Transverse colon (tissue), 4 donors: ENCODE results near the gene WWOX. TPM values are rescaled to one million over a fixed set of nuclear protein-coding genes. Genes with fewer than 3 reads are reported as not detected.

Source experiments
- DNase-seq: peaks from one replicate; pipeline ENCODE4 v3.0.0-alpha.2; 2019
- H3K27ac ChIP-seq, 4 donors: fragments of 200-600 bp; sonication (generic); 2 replicates each; pipeline ENCODE4 v1.5.1; 2016 to 2018; ENCODE audit warnings: inconsistent platforms in 4 of 4
- H3K27me3 ChIP-seq: fragments of 200-600 bp; sonication (generic); 2 replicates; pipeline ENCODE4 v1.5.1; 2017; ENCODE audit warnings: inconsistent platforms
- H3K36me3 ChIP-seq, 4 donors: fragments of 200-600 bp; sonication (generic); 2 replicates each; pipeline ENCODE4 v1.5.1; 2017 to 2019; ENCODE audit warnings: inconsistent platforms in 4 of 4
- H3K4me1 ChIP-seq, 4 donors: fragments of 200-600 bp; sonication (generic); 2 replicates each; pipeline ENCODE4 v1.5.1; 2017 to 2020; ENCODE audit warnings: inconsistent platforms in 4 of 4
- H3K4me3 ChIP-seq, 4 donors: fragments of 200-600 bp; sonication (generic); 1 replicate in 1 of 4; 2 replicates in 3 of 4; pipeline versions ENCODE4 v1.5.1 to v1.6.1; 2017 to 2019; ENCODE audit warnings: inconsistent platforms in 4 of 4
- H3K9me3 ChIP-seq, 2 donors: fragments of 200-600 bp; sonication (generic); 2 replicates each; pipeline ENCODE4 v1.5.1; 2017 to 2019; ENCODE audit warnings: inconsistent platforms in 2 of 2
- CTCF ChIP-seq, 5 experiments: fragments of 200-600 bp in 3 of 5; fragments of 450-650 bp in 2 of 5; sonication (generic) in 3 of 5; IDR thresholded peaks; 1 replicate in 2 of 5; 2 replicates in 3 of 5; pipeline ENCODE4 v1.5.1; 2016 to 2017; ENCODE audit warnings: antibody characterized with exemption in 5 of 5, inconsistent platforms in 3 of 5, mild to moderate bottlenecking in 2 of 5, moderate library complexity in 1 of 5
- EP300 ChIP-seq: sonication (generic); formaldehyde crosslinking; IDR thresholded peaks from one replicate; pipeline ENCODE4 v1.6.1; 2017; ENCODE audit warnings: antibody characterized with exemption, low read depth
- POLR2A ChIP-seq: fragments of 450-650 bp; IDR thresholded peaks from one replicate; pipeline ENCODE4 v1.6.1; 2016; ENCODE audit warnings: antibody characterized with exemption, mild to moderate bottlenecking, moderate library complexity
- POLR2AphosphoS5 ChIP-seq, 3 donors: sonication (generic); formaldehyde crosslinking; IDR thresholded peaks; one replicate each; pipeline ENCODE4 v1.6.1; 2016; ENCODE audit warnings: antibody characterized with exemption in 3 of 3
- WGBS, 2 donors: methylation state at CpG; one replicate each; pipeline ENCODE4 v1.1.5; 2018; ENCODE audit warnings: low coverage in 1 of 2; 5-methylcytosine and 5-hydroxymethylcytosine counted together
- in situ Hi-C, 4 donors: fragments of 200-750 bp; cut with MboI; loops; one replicate each; pipeline versions ENCODE4 v1.15.0 to v1.15.1; 2017; ENCODE audit warnings: low sequenced_read_pairs in 3 of 4, low pct_ligation_motif_present in 1 of 4, low pct_unique_long_range_greater_than_20kb in 1 of 4
- intact Hi-C: fragments of 100-400 bp; cut with DNase I; formaldehyde crosslinking; loops from one replicate; pipeline ENCODE4 v1.15.1; 2023; ENCODE audit warnings: low total_unique reads
- total RNA-seq, 4 donors: library from RNA; depleted of rRNA; stranded (reverse); fragments of >200 nt; gene quantifications; one replicate each; pipeline ENCODE4 v1.1.0, GENCODE V29; 2016

Gene WWOX
- total RNA-seq, 4 donors from 2014 or later = 11.2 to 53.8 (median 24.8) TPM

- TF ChIP-seq POLR2A (no peak), CTCF (IDR thresholded peaks at IDR 0.05) (no peak), EP300 (no peak), POLR2AphosphoS5 (IDR thresholded peaks at IDR 0.05) (no peak)
- intact Hi-C loops = no loop called here
Observed at GRCh38 chr16:78415669-78416068, 316.2 kb downstream of the WWOX start.

GRCh38 chr16:78416400-78416799, 316.9 kb downstream of the WWOX start:
- Histone ChIP-seq H3K36me3 (no peaks in the 10 kb centered on the region), H3K4me3 (no peak overlapping the region), H3K4me1 (no peaks in the 10 kb centered on the region), H3K9me3 (no peaks in the 10 kb centered on the region), H3K27ac (no peak overlapping the region), H3K27me3 (no peaks in the 10 kb centered on the region)
- no peak for DNase-seq
- TF ChIP-seq EP300 (no peak), CTCF (IDR thresholded peaks at IDR 0.05) (no peak), POLR2AphosphoS5 (IDR thresholded peaks at IDR 0.05) (no peak), POLR2A (no peak)
- in situ Hi-C loops = no loop called here
- intact Hi-C loops = no loop called here

More at GRCh38 chr16:78415669-78416068, 316.2 kb downstream of the WWOX start:
- Histone ChIP-seq H3K27me3 (no peaks in the 10 kb centered on the region), H3K9me3 (no peaks in the 10 kb centered on the region), H3K4me1 (no peaks in the 10 kb centered on the region), H3K36me3 (no peaks in the 10 kb centered on the region), H3K4me3 (no peak overlapping the region), H3K27ac (no peak overlapping the region)
- 89% methylated on average over 1 of the region's 1 CpG; no CpG with 5 or more reads in 1 of the 2 donors for WGBS, 2 donors
- DNase-seq = no peak
- in situ Hi-C loops = no loop called here

GRCh38 chr16:78421181-78421708, 321.8 kb downstream of the WWOX start:
- Histone ChIP-seq H3K36me3 (no peaks in the 10 kb centered on the region), H3K27ac (no peak overlapping the region), H3K9me3 (no peaks in the 10 kb centered on the region), H3K4me1 (no peaks in the 10 kb centered on the region), H3K27me3 (no peaks in the 10 kb centered on the region), H3K4me3 (no peak overlapping the region)
- 82 to 92% methylated on average over 3 of the region's 3 CpGs for WGBS, 2 donors
- intact Hi-C loops (no loop called here), in situ Hi-C loops (no loop called here)
- no peak for DNase-seq
- no peak for TF ChIP-seq CTCF (IDR thresholded peaks at IDR 0.05)
- no peak for TF ChIP-seq POLR2A
- TF ChIP-seq EP300 = no peak
- no peak for TF ChIP-seq POLR2AphosphoS5 (IDR thresholded peaks at IDR 0.05)

- Histone ChIP-seq H3K27ac (no peak overlapping the region), H3K9me3 (no peaks in the 10 kb centered on the region), H3K27me3 (no peaks in the 10 kb centered on the region), H3K4me3 (no peak overlapping the region), H3K4me1 (no peaks in the 10 kb centered on the region), H3K36me3 (no peaks in the 10 kb centered on the region)
- TF ChIP-seq CTCF (IDR thresholded peaks at IDR 0.05) = no peak
- no peak for TF ChIP-seq EP300
- no peak for DNase-seq
- intact Hi-C loops (no loop called here), in situ Hi-C loops (no loop called here)
- WGBS, 2 donors = 89 to 91% methylated on average over 4 of the region's 4 CpGs
Observed at GRCh38 chr16:78425281-78425680, 325.8 kb downstream of the WWOX start.
